ENCODE results near the gene POLR2I. TPM values are rescaled to one million over a fixed set of nuclear protein-coding genes. Genes with fewer than 3 reads are reported as not detected.

The POLR2I gene
- total and polyA plus RNA-seq, 9 of the 15 experiments (the other 6 are each of a cell fraction or from before 2014, with no cell fraction given): 28.0 to 283 (median 123) TPM

GRCh38 chr19:36125557-36125956, 10.9 kb upstream of the POLR2I start:
- WGBS (ENCODE audit: insufficient coverage, low coverage, missing lambda C conversion rate): 81% methylated on average over 9 of the region's 9 CpGs
- CTCF ChIA-PET (ENCODE audit: low intra/inter-chr PET ratio): interaction anchor here (3.4 kb wide), 1 partner anchor 45 kb away, joined by 49 read pairs; no protein-coding TSS in a partner anchor

More at GRCh38 chr19:36125557-36125956, 10.9 kb upstream of the POLR2I start:
- H2AFZ ChIP-seq (ENCODE audit: low read depth, low read length): no peak overlapping the region
- intact Hi-C loops (cut with micrococcal nuclease) (no loop called here), in situ Hi-C loops (cut with MboI) (loop anchor here (5.0 kb wide), 1 partner anchor 47 kb away; no protein-coding TSS in a partner anchor)
- no peak overlapping the region for H3K4me3 ChIP-seq
- no peak for DNase-seq (ENCODE audit: extremely low read depth in 1 of 4, low spot score in 3 of 4)
- H3K9me1 ChIP-seq (ENCODE audit: control insufficient read depth, insufficient read depth, low read length): no peaks in the 10 kb centered on the region
- H3K9ac ChIP-seq (ENCODE audit: insufficient read depth in 1 of 2, low read depth in 2 of 2, low read length in 2 of 2): no peak overlapping the region
- no peaks in the 10 kb centered on the region for H4K20me1 ChIP-seq (replicated peaks; ENCODE audit: control insufficient read depth, insufficient read depth, low read length)
- POLR2A ChIA-PET: interaction anchor here (0.8 kb wide), 1 partner anchor 105 kb away, joined by 3 read pairs; no protein-coding TSS in a partner anchor
- H3K9me3 ChIP-seq (replicated peaks; ENCODE audit: control insufficient read depth, insufficient read depth, low read depth, low read length): no peaks in the 10 kb centered on the region
- no peak for FAIRE-seq
- no TSS peak for BruUV-seq (replicated peaks)
- no peak overlapping the region for H3K27ac ChIP-seq (ENCODE audit: extremely low read depth, low read depth, low read length)
- TF ChIP-seq POLR2AphosphoS5 (IDR thresholded peaks at IDR 0.05; ENCODE audit: control insufficient read depth, insufficient read depth, low read depth, low read length) (no peak), CBX2 (IDR thresholded peaks at IDR 0.05; ENCODE audit: insufficient read depth, low read length, poor library complexity, severe bottlenecking) (no peak), ZNF444 (CRISPR knock-in tag; IDR thresholded peaks at IDR 0.05) (no peak), CTCF (IDR thresholded peaks at IDR 0.05 in 2 of 3, conservative IDR thresholded peaks at IDR 0.05 in 1 of 3; ENCODE audit: insufficient read depth in 2 of 3, low read depth in 1 of 3, low read length in 3 of 3) (no peak), ZNF639 (CRISPR knock-in tag; conservative IDR thresholded peaks at IDR 0.05 in 1 of 2, IDR thresholded peaks at IDR 0.05 in 1 of 2) (no peak), BRD9 (IDR thresholded peaks at IDR 0.05; ENCODE audit: low read depth, partially characterized antibody) (no peak), NR3C1 (CRISPR knock-in tag; IDR thresholded peaks at IDR 0.05) (no peak), RBBP5 (IDR thresholded peaks at IDR 0.05; ENCODE audit: borderline replicate concordance, insufficient read depth, low read length, poor library complexity, severe bottlenecking) (no peak), MED1 (CRISPR knock-in tag; IDR thresholded peaks at IDR 0.05; ENCODE audit: borderline replicate concordance) (no peak), ZNF511 (CRISPR knock-in tag; IDR thresholded peaks at IDR 0.05) (no peak), SMAD2 (IDR thresholded peaks at IDR 0.05; ENCODE audit: low read depth, low read length) (no peak), GTF2A2 (tag; IDR thresholded peaks at IDR 0.05) (no peak), MBD2 (IDR thresholded peaks at IDR 0.05; ENCODE audit: borderline replicate concordance, low read depth) (no peak), CHD2 (IDR thresholded peaks at IDR 0.05; ENCODE audit: low read depth, low read length) (no peak), HSF4 (CRISPR knock-in tag; IDR thresholded peaks at IDR 0.05; ENCODE audit: borderline replicate concordance) (no peak), FOXO4 (CRISPR knock-in tag; IDR thresholded peaks at IDR 0.05) (no peak), NRF1 (conservative IDR thresholded peaks at IDR 0.05 in 1 of 2, IDR thresholded peaks at IDR 0.05 in 1 of 2) (no peak)
- no peak for ATAC-seq
- no peak overlapping the region for H3K4me2 ChIP-seq (ENCODE audit: insufficient read depth, low read length)
- H3K36me3 ChIP-seq (ENCODE audit: control insufficient read depth, insufficient read depth, low read length): peaks cover 6% of the 10 kb centered on the region; the same call in 1 of the 3 replicates
- H3K4me1 ChIP-seq (replicated peaks in 1 of 2; ENCODE audit: control insufficient read depth in 2 of 2, insufficient read depth in 2 of 2, low read length in 2 of 2): peaks cover 0 to 26% of the 10 kb centered on the region in 2 experiments; a peak in 2 of 5 replicates
- H3K27me3 ChIP-seq (ENCODE audit: control insufficient read depth in 2 of 2, insufficient read depth in 2 of 2, low read length in 2 of 2): no peaks in the 10 kb centered on the region
- H3K79me2 ChIP-seq (ENCODE audit: control insufficient read depth, insufficient read depth, low read length): no peaks in the 10 kb centered on the region

All from K562 (cell line).